Endothelial cell of umbilical vein (primary cell): ENCODE measurements around the gene CD300C. TPM values are rescaled to one million over a fixed set of nuclear protein-coding genes. Genes with fewer than 3 reads are reported as not detected.

Source experiments
- BruUV-seq: library from RNA; stranded (reverse); fragments of 400-500 nt; replicated peaks from 2 replicates; lab custom pipeline; 2021; lab: Mats Ljungman, UMichigan
- CTCF ChIA-PET: fragments of 300-600, 350-600 bp; sonication (Branson Sonifier 250); formaldehyde crosslinking; loops from one replicate; lab custom pipeline; 2021; ENCODE audit warnings: antibody characterized with exemption, inconsistent platforms; lab: Charles Lee
- POLR2A ChIA-PET: fragments of 300-600, 350-600 bp; sonication (Branson Sonifier 250); formaldehyde crosslinking; loops from one replicate; lab custom pipeline; 2021; ENCODE audit warnings: antibody characterized with exemption, inconsistent platforms; lab: Charles Lee
- DNase-seq: peaks from one replicate; pipeline ENCODE4 v3.0.0-alpha.2; 2011; ENCODE audit warnings: low read depth, low spot score
- FAIRE-seq: peaks from 2 replicates; lab custom pipeline; 2011; peaks lifted over from hg19 to GRCh38; lab: Jason Lieb, UNC
- H2AFZ ChIP-seq: 2 replicates; pipeline ENCODE4 v1.6.0; 2012; ENCODE audit warnings: low read depth, low read length, control low read depth, inconsistent platforms
- H3K27ac ChIP-seq: 2 replicates; pipeline ENCODE4 v1.5.1; 2011; ENCODE audit warnings: low read depth, mild to moderate bottlenecking, control low read depth, low read length, moderate library complexity; ENCODE audit not compliant: insufficient read depth
- H3K27me3 ChIP-seq, 2 experiments: 2 replicates each; pipeline versions ENCODE4 v1.6.0 to v1.6.1; 2011; ENCODE audit warnings: low read length in 2 of 2, mixed read lengths in 1 of 2; ENCODE audit not compliant: control insufficient read depth in 2 of 2, insufficient read depth in 2 of 2
- H3K36me3 ChIP-seq, 2 experiments: 2 replicates in 1 of 2; 3 replicates in 1 of 2; pipeline ENCODE4 v1.5.1; 2011; ENCODE audit warnings: low read length in 2 of 2, mild to moderate bottlenecking in 1 of 2, moderate library complexity in 1 of 2; ENCODE audit not compliant: control insufficient read depth in 2 of 2, insufficient read depth in 2 of 2; ENCODE audit errors: extremely low read depth in 1 of 2
- H3K4me1 ChIP-seq: 3 replicates; pipeline ENCODE4 v1.5.1; 2011; ENCODE audit warnings: mild to moderate bottlenecking, low read length; ENCODE audit not compliant: control insufficient read depth, insufficient read depth; ENCODE audit errors: extremely low read depth
- H3K4me2 ChIP-seq: 2 replicates; pipeline ENCODE4 v1.6.1; 2011; ENCODE audit warnings: low read length, control low read depth, mixed read lengths; ENCODE audit not compliant: insufficient read depth
- H3K4me3 ChIP-seq, 3 experiments: fragments of 200-600 bp in 1 of 3; sonication (generic), shearing (Covaris generic) in 1 of 3; replicated peaks in 1 of 3; 2 replicates each; pipeline ENCODE4 v1.5.1; 2011 to 2016; ENCODE audit warnings: control low read depth in 3 of 3, low read length in 3 of 3, mild to moderate bottlenecking in 2 of 3, inconsistent platforms in 1 of 3, low read depth in 1 of 3, moderate library complexity in 1 of 3; ENCODE audit not compliant: insufficient read depth in 1 of 3
- H3K79me2 ChIP-seq: 2 replicates; pipeline ENCODE4 v1.6.0; 2012; ENCODE audit warnings: low read length, inconsistent platforms; ENCODE audit not compliant: control insufficient read depth, insufficient read depth
- H3K9ac ChIP-seq: replicated peaks from 2 replicates; pipeline ENCODE3; 2011; ENCODE audit warnings: low read length, control low read depth; ENCODE audit not compliant: insufficient read depth; ENCODE audit errors: extremely low read depth
- H3K9me1 ChIP-seq: replicated peaks from 3 replicates; pipeline ENCODE4 v1.6.0; 2011; ENCODE audit warnings: mild to moderate bottlenecking, low read length; ENCODE audit not compliant: control insufficient read depth, insufficient read depth; ENCODE audit errors: extremely low read depth
- H3K9me3 ChIP-seq: replicated peaks from 2 replicates; pipeline ENCODE4 v1.5.1; 2012; ENCODE audit warnings: low read length, inconsistent platforms; ENCODE audit not compliant: control insufficient read depth, insufficient read depth
- H4K20me1 ChIP-seq: replicated peaks from 2 replicates; pipeline ENCODE3; 2011; ENCODE audit warnings: mild to moderate bottlenecking, low read length; ENCODE audit not compliant: control insufficient read depth, insufficient read depth; ENCODE audit errors: extremely low read depth
- CTCF ChIP-seq, 2 donors: IDR thresholded peaks; 1 replicate in 1 of 2; 2 replicates in 1 of 2; pipeline ENCODE4 v1.5.1; 2011; ENCODE audit warnings: low read length in 2 of 2, mild to moderate bottlenecking in 2 of 2, moderate library complexity in 2 of 2, control low read depth in 1 of 2, inconsistent platforms in 1 of 2, low read depth in 1 of 2; ENCODE audit not compliant: insufficient read depth in 1 of 2; ENCODE audit errors: extremely low read depth in 1 of 2
- EZH2 ChIP-seq: IDR thresholded peaks from 2 replicates; pipeline ENCODE4 v1.6.1; 2012; ENCODE audit warnings: borderline replicate concordance, low read depth, mild to moderate bottlenecking, moderate library complexity, low read length, inconsistent platforms; ENCODE audit not compliant: severe bottlenecking
- FOS ChIP-seq: IDR thresholded peaks from 2 replicates; pipeline ENCODE4 v1.6.1; 2011; ENCODE audit warnings: mild to moderate bottlenecking, low read length, moderate library complexity, borderline replicate concordance; ENCODE audit not compliant: insufficient read depth
- GATA2 ChIP-seq: IDR thresholded peaks from 2 replicates; pipeline ENCODE4 v1.7.0; 2011; ENCODE audit warnings: low read depth, mild to moderate bottlenecking, moderate library complexity, mixed read lengths, low read length; ENCODE audit not compliant: insufficient read length, insufficient read depth
- JUN ChIP-seq: IDR thresholded peaks from 2 replicates; pipeline ENCODE4 v1.6.1; 2011; ENCODE audit warnings: borderline replicate concordance, low read depth; ENCODE audit not compliant: insufficient read length, insufficient read depth
- MYC ChIP-seq: IDR thresholded peaks from one replicate; pipeline ENCODE4 v1.6.1; 2011; ENCODE audit warnings: mild to moderate bottlenecking, low read depth, low read length
- POLR2A ChIP-seq: IDR thresholded peaks from 2 replicates; pipeline ENCODE4 v1.6.1; 2012; ENCODE audit warnings: low read depth, mild to moderate bottlenecking, control low read depth, low read length
- POLR2AphosphoS5 ChIP-seq: IDR thresholded peaks from 2 replicates; pipeline ENCODE4 v1.6.1; 2012; ENCODE audit warnings: low read depth, mild to moderate bottlenecking, control low read depth, low read length, moderate library complexity; ENCODE audit not compliant: insufficient read depth
- dilution Hi-C: fragments of 300-500 bp; cut with MboI; formaldehyde crosslinking; loops from one replicate; pipeline ENCODE4 v1.15.0; 2019; ENCODE audit warnings: low sequenced_read_pairs; ENCODE audit not compliant: extremely low pct_ligation_motif_present
- intact Hi-C: fragments of 100-400 bp; cut with micrococcal nuclease; formaldehyde crosslinking; loops from one replicate; pipeline ENCODE4 v1.10.0; 2022
- polyA plus RNA-seq, 4 experiments: library from polyadenylated mRNA; depleted of rRNA in 3 of 4; stranded (reverse) in 3 of 4; unstranded in 1 of 4; fragments of >200 nt; gene quantifications; 2 replicates each; pipeline versions ENCODE4 v1.2.1 to v1.2.3, GENCODE V29; 2011 to 2012; ENCODE audit warnings: missing spikeins in 1 of 4
- total RNA-seq: library from RNA; stranded (reverse); gene quantifications from 2 replicates; pipeline ENCODE4 v1.2.3, GENCODE V29; 2021
- TF ChIP-seq, protein P1 (sequence below): IDR thresholded peaks from 2 replicates; pipeline ENCODE4 v1.6.1; 2011; ENCODE audit not compliant: insufficient read depth, insufficient read length

The CD300C gene
- total and polyA plus RNA-seq, 2 donors (not counting 3 experiments of a cell fraction or from before 2014, with no cell fraction given) = not detected

- TF ChIP-seq POLR2AphosphoS5 (no peak), FOS (no peak), JUN (no peak), POLR2A (no peak), MYC (no peak), GATA2 (no peak), CTCF (IDR thresholded peaks at IDR 0.05; ENCODE audit: extremely low read depth in 1 of 2, insufficient read depth in 1 of 2, low read depth in 1 of 2, low read length in 2 of 2) (no peak), EZH2 (no peak)
- TF ChIP-seq, protein P1, sequence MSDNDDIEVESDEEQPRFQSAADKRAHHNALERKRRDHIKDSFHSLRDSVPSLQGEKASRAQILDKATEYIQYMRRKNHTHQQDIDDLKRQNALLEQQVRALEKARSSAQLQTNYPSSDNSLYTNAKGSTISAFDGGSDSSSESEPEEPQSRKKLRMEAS = no peak
- Histone ChIP-seq H3K79me2 (no peaks in the 10 kb centered on the region), H4K20me1 (no peaks in the 10 kb centered on the region), H3K9me3 (no peaks in the 10 kb centered on the region), H3K27ac (no peak overlapping the region), H3K9me1 (no peaks in the 10 kb centered on the region), H3K4me1 (no peaks in the 10 kb centered on the region), H3K4me3 (no peak overlapping the region), H3K27me3 (no peaks in the 10 kb centered on the region), H2AFZ (no peak overlapping the region), H3K36me3 (no peaks in the 10 kb centered on the region), H3K9ac (no peak overlapping the region), H3K4me2 (no peak overlapping the region)
- DNase-seq (no peak), FAIRE-seq (no peak)
- POLR2A ChIA-PET = no interaction called here
- intact Hi-C loops = no loop called here
- CTCF ChIA-PET = no interaction called here
- BruUV-seq = no TSS peak
- dilution Hi-C loops = no loop called here
Measured at GRCh38 chr17:74555427-74555940, 9.6 kb upstream of the CD300C start.
